Measurements from ENCODE around the gene FAIM2. TPM values are rescaled to one million over a fixed set of nuclear protein-coding genes. Genes with fewer than 3 reads are reported as not detected.

FAIM2 gene
- total RNA-seq, 1 donor from 2014 or later = 0.35 TPM

GRCh38 chr12:49921299-49921698 lies 17.6 kb upstream of the FAIM2 start:
- no peak for DNase-seq (ENCODE audit: low spot score)

GRCh38 chr12:49920915-49921286 lies 17.2 kb upstream of the FAIM2 start:
- DNase-seq (ENCODE audit: low spot score) = peak; percentile 6

DNA sequence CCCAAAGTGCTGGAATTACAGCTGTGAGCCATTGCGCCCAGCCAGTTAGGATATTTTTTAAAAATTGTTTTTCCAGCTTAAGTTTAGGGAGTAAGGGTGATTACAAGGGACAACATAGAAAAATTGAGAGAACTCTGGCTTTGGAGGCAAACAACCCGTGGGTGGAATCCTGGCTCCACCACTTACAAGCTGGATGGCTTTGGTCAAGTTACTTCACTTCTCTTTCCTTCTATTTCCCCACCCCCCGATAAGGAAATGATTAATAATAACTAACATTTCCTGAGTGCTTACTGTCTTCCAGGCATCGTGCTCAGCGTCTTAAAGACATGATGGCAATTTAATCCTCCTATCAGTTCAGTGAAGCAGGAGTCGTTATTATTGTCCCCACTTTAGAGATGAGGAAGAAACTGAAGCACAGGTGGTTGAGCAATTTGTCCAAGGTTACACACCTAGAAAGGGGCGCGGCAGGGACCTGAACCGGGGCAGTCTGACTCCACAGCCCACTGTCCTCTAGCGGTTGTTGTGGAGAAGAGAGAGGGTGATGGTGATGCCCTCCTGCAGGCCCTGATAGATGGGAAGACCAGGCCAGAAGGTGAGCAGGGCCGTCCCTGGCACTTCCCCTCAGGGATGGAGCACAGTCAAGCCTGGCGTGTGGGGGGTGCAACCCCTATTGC lies 16.7 kb upstream of the FAIM2 start:
- DNase-seq (ENCODE audit: low spot score) = peak; percentile 62

- no peak for DNase-seq (ENCODE audit: low spot score)
Observed at GRCh38 chr12:49917788-49918173, 14.1 kb upstream of the FAIM2 start.

GRCh38 chr12:49917166-49917787 lies 13.6 kb upstream of the FAIM2 start:
- no peak for DNase-seq (ENCODE audit: low spot score)

GRCh38 chr12:49916129-49916919 lies 12.6 kb upstream of the FAIM2 start:
- DNase-seq (ENCODE audit: low spot score) = no peak

DNA sequence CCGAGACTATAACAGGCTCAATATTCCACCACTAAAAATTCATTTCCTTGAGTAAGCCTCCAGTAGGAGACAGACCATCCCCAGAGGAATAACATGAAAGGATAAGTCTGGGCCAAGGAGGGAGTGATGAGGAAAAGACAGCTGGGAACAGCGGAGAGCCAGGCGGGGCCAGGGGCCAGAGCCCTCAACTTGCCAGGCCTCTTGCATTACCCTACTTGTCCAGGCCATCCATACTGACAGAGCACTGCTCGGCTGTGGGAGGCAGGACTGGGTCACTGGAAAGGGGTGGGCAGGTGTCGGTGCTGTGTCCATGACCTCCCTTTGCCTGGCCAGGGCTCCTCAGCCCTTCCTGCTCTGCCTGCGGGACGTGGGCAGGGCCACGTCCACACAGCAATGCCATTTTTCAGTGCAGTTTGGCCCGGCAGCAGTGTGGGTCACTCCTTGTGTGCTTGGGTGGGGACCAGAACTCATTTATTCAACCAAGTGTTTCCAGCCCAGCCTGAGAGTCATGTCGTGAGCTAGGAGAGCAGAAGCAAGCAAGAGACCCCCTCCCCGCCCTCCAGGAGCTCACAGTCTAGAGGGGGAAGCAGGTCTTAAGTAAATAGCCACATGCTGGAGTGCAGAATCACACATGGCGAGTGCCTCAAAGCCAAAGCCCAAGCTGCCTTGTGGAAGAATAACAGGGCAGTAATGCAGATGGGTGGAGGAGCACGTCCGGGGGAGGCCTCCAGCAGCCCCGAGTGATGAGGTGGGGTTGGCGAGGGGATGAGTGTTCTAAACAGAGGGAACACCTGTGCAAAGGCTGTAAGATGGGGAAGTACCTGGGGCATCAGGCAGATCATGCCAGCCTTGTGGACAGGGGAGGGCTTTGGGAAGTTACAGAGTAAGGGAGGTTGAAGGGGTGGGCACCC lies 8.9 kb upstream of the FAIM2 start:
- DNase-seq (ENCODE audit: low spot score) = no peak

GRCh38 chr12:49911213-49911605 lies 7.5 kb upstream of the FAIM2 start:
- no peak for DNase-seq (ENCODE audit: low spot score)

GRCh38 chr12:49910331-49911212 lies 6.9 kb upstream of the FAIM2 start:
- no peak for DNase-seq (ENCODE audit: low spot score)

DNA sequence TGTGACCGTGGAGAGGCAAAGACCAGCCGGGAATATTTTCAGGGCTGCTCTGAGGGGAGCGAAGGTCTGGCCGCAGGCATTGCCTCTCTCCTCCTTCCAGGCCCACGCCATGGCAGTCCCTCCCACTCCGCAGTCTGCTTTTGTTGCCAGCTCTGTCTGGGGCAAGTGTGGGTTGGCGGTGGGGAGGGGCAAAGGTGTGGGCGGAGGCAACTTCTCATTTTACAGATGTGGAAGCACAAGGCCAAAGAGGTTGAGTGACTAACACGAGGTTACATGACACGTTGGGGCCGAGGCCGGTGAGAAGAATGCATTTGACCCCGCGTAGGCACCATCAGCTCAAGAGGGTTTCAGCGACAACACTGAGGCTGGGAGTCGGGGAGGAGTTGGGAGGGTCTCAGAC lies 6.1 kb upstream of the FAIM2 start:
- no peak for DNase-seq (ENCODE audit: low spot score)

- no peak for DNase-seq (ENCODE audit: low spot score)
Observed at GRCh38 chr12:49909356-49909755, 5.7 kb upstream of the FAIM2 start.

DNA sequence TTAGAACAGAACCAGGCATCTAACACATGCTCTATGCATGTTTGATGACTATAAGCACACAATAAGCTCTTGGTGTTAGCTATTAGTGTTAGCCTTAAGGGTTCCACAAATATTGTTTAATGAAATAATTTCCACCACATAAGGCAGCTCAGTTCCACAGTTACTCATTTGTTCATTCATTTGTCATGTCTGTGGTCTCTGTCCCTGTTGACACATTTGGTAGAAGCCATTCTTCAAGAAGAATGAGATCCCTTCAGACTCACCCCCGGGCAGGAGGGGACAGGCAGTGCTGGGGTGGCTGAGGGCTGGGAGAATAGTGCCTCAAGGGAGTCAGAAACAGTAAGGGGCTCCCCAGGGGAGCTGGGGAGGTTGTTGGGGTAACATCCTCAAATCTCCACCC lies 3.7 kb upstream of the FAIM2 start:
- DNase-seq (ENCODE audit: low spot score) = no peak

DNA sequence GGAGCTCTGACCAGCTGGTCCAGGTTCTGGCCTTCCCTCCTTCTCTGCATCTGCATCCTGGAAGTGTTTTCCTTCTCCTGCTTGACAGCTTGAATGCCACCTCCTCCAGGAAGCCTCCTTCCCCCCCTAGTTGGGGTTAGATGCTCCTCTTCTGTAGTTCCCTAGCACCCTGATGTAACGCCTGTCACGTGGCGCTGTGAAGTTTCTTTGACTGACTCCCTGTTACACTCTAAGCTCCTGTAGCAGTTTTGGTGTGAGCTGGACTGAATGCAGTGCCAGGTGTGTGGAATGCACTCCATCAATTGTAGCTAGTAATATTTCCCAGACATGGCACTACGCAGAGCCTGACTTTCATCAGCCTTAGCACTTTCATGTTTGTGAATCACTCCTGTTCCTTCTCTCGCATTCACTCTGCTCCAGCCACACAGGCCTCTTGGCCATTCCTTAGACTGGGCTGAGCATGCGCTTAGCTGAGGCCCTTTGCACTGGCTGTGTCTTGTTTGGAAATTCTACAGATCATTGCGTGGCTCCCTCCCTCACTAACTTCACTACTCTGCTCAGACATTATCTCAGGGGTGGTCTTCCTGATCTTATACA lies 2.1 kb upstream of the FAIM2 start:
- DNase-seq (ENCODE audit: low spot score) = no peak

- DNase-seq (ENCODE audit: low spot score) = no peak
Observed at GRCh38 chr12:49904601-49905000, 901 bp upstream of the FAIM2 start.

- no peak for DNase-seq (ENCODE audit: low spot score)
Observed at GRCh38 chr12:49903351-49903699, 375 bp downstream of the FAIM2 start.

DNA sequence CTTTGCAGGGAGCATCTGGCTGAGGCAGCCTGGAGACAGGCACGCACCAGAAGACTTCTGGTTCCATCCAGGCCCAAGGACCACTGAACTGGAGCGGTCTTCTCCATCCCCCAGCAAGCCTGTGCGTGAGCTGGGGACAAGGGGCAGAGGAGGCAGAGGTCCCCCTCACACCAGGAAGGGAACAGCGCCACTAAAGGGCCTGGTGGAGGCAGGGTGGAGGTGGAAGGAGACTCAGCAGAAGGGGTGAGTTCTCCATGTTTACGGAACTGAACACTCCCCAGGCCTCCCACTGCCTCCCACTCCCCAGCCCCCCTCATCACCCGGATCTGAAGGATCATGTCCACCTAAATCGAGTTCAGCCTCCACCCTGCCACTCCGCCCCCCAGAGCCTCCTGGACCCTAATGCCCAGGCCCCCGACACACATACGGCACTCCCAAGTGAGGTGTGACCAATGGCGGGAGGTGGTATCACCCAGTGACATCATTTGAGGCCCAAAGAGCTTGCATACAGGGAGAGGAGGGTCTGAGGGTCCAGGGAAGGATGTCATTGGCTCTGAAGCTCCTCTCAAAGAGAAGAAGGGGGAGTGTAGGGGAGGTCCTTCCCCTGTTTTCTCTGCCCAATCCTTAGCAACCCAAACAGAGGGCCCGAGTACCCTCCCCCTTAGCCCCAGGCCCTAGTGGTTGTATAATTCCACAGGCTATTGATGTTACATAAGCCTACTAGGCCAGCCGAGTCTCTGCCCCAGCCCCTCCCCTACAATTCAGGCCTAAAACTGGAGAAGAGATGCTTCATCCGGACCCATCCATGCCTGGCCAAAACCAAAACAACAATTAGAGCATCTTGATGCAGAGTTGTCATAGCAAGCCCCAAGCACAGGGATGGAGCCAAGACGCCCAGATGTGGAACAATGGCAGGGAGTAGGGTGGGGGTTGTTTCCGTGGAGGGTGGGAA lies 1.0 kb downstream of the FAIM2 start:
- DNase-seq (ENCODE audit: low spot score) = no peak

DNA sequence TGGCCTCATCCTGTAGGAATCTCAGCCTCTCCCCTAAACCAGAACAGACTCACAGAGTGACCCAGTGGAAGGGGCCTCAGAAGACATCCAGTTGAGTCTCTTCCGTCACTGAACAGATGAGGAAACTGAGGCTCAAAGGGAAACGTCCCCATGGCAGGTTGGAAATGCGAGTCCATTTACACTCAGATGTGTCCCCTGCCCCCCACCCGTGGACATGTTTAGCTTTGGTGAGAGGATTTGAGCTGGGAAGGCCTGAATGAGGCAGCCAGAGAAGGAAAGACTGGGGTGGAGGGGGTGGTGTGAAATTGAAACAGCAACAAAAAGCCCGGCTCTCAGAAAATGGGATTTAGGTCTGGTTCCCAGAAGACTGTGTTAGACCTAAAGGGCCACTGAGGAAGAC lies 1.7 kb downstream of the FAIM2 start:
- DNase-seq (ENCODE audit: low spot score) = no peak

DNA sequence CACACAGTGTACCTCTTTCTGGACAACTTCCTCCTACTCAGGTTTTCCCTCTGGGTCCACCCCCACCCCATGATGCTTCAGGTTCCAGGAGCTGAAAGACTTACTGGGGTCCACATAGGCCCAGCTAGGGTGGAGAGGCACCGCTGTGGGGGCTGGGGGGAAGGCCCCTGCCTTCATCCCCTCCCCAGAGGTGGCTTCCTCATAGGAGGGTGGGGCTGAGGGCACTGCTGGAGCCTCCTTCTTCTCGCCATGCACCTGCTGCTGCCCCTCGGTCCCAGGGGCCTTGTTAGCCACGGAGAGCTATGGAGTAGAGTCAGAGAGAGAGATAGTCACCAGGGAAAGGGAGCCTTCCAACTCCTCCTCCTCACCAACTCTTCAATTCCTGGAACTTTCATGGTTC lies 2.7 kb downstream of the FAIM2 start:
- DNase-seq (ENCODE audit: low spot score) = no peak

DNA sequence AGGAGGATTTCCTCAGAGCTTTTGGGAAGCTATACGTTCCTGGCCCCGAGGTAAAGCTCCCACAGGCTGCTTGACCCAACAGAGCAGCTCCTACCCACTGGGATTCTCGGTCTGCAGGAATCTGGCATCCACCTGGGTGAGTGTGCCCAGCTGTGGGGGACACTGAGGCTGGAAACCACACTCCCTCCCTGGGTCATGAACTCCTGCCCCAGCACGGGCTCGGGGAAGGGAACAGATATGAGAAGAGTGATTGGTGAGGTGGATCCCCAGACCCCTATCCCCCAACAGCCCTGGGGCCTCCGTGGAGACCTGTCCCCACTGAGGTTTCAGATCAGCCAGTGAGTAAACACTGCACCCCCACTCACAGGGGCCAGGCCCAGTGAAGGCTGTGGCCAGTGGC lies 3.3 kb downstream of the FAIM2 start:
- no peak for DNase-seq (ENCODE audit: low spot score)
